Endodermal cell (in vitro differentiated cells): ENCODE measurements around the gene TMTC3. TPM values are rescaled to one million over a fixed set of nuclear protein-coding genes. Genes with fewer than 3 reads are reported as not detected.

ENCODE experiments used
- DNase-seq: peaks from one replicate; pipeline ENCODE4 v3.0.0-alpha.2; 2017
- H3K27ac ChIP-seq: 2 replicates; pipeline ENCODE4 v1.5.1; 2013; ENCODE audit warnings: mild to moderate bottlenecking, low read depth, low read length, moderate library complexity
- H3K27me3 ChIP-seq: 2 replicates; pipeline ENCODE4 v1.6.1; 2013; ENCODE audit warnings: mild to moderate bottlenecking, low read length, moderate library complexity; ENCODE audit not compliant: insufficient read depth, control insufficient read depth, poor library complexity, severe bottlenecking
- H3K36me3 ChIP-seq: 2 replicates; pipeline ENCODE4 v1.7.0; 2013; ENCODE audit warnings: mild to moderate bottlenecking, low read length, moderate library complexity; ENCODE audit not compliant: control insufficient read depth, insufficient read depth
- H3K4me1 ChIP-seq: one replicate; pipeline ENCODE4 v1.7.0; 2013; ENCODE audit warnings: low read length; ENCODE audit not compliant: control insufficient read depth, insufficient read depth
- H3K4me3 ChIP-seq: 2 replicates; pipeline ENCODE4 v1.5.1; 2013; ENCODE audit warnings: mild to moderate bottlenecking, low read length, moderate library complexity
- H3K9ac ChIP-seq: 2 replicates; pipeline ENCODE4 v1.6.1; 2013; ENCODE audit warnings: mild to moderate bottlenecking, low read length, moderate library complexity; ENCODE audit not compliant: poor library complexity, severe bottlenecking; ENCODE audit errors: extremely low read depth
- H3K9me3 ChIP-seq: 2 replicates; pipeline ENCODE4 v1.6.1; 2013; ENCODE audit warnings: mild to moderate bottlenecking, low read length, moderate library complexity; ENCODE audit not compliant: control insufficient read depth
- H3K27ac Mint-ChIP-seq: 2 replicates; pipeline ENCODE4 v1.8.0; 2020; ENCODE audit warnings: mixed read lengths
- H3K27me3 Mint-ChIP-seq: 2 replicates; pipeline ENCODE4 v1.8.0; 2021; ENCODE audit warnings: mild to moderate bottlenecking, mixed read lengths; ENCODE audit not compliant: insufficient read depth
- H3K36me3 Mint-ChIP-seq: 2 replicates; pipeline ENCODE4 v1.8.0; 2020; ENCODE audit warnings: low read depth, mixed read lengths
- H3K4me1 Mint-ChIP-seq: 2 replicates; pipeline ENCODE4 v1.8.0; 2020; ENCODE audit warnings: mixed read lengths
- H3K4me3 Mint-ChIP-seq: 2 replicates; pipeline ENCODE4 v1.8.0; 2020; ENCODE audit warnings: mild to moderate bottlenecking, moderate library complexity, mixed read lengths
- H3K9me3 Mint-ChIP-seq: 2 replicates; pipeline ENCODE4 v1.8.0; 2020; ENCODE audit warnings: mild to moderate bottlenecking, mixed read lengths
- CTCF ChIP-seq: fragments of 200-600 bp; sonication (generic); conservative IDR thresholded peaks from 2 replicates; pipeline ENCODE4 v1.5.0; 2021; ENCODE audit warnings: antibody characterized with exemption, mild to moderate bottlenecking
- WGBS, 2 experiments: methylation state at CpG; one replicate each; pipeline versions ENCODE4 v1.1.5 to v1.1.7; 2013; ENCODE audit warnings: missing lambda C conversion rate in 2 of 2, mixed read lengths in 1 of 2; ENCODE audit not compliant: insufficient coverage in 1 of 2, insufficient read length in 1 of 2; 5-methylcytosine and 5-hydroxymethylcytosine counted together
- total RNA-seq, 2 donors: library from RNA; stranded (reverse); fragmentation: NEBNext Ultra II Directional in 1 of 2; extraction: Animal tissue kit (Norgen Biotek cat#: 25700) in 1 of 2; gene quantifications; 2 replicates in 1 of 2; 3 replicates in 1 of 2; pipeline ENCODE4 v1.2.1, GENCODE V29; 2021

TMTC3 gene
- total RNA-seq, 2 donors from 2014 or later, result 49.8 to 52.9 TPM

DNA sequence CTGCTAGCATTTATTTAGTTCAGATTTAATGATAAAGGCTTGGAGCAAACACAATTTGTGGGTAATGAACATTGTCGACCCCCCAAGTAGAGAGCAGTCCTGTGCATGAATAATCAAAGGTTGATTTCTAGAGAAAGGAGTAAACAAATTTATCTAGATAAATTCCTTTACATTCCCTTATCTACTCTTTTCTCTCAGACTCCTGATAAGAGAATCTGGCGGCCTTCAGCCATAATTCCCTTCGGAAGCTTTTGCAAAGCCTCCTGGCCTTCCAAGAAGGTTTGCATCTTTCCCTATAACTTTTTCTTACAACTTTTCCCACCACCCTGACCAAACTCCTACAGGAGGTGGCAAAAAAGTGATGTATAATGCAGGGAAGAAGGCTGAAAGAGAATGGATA, 42.1 kb downstream of the TMTC3 start:
- no peaks in the 10 kb centered on the region for H3K27me3 ChIP-seq
- Mint-ChIP-seq H3K4me1 (peaks cover 9% of the 10 kb centered on the region), H3K27ac (no peak overlapping the region), H3K4me3 (no peak overlapping the region), H3K9me3 (peaks cover 33% of the 10 kb centered on the region), H3K27me3 (no peaks in the 10 kb centered on the region), H3K36me3 (peaks cover 71% of the 10 kb centered on the region)
- peaks cover 51% of the 10 kb centered on the region for H3K9me3 ChIP-seq
- no peak for TF ChIP-seq CTCF
- no peaks in the 10 kb centered on the region for H3K4me1 ChIP-seq
- no peak for DNase-seq
- 81% methylated on average over 3 of the region's 3 CpGs; no CpG with 5 or more reads in 1 of the 2 experiments for WGBS, 2 experiments
- H3K4me3 ChIP-seq, result no peak overlapping the region
- peaks cover 42% of the 10 kb centered on the region for H3K36me3 ChIP-seq
- H3K27ac ChIP-seq, result no peak overlapping the region
- no peak overlapping the region for H3K9ac ChIP-seq

DNA sequence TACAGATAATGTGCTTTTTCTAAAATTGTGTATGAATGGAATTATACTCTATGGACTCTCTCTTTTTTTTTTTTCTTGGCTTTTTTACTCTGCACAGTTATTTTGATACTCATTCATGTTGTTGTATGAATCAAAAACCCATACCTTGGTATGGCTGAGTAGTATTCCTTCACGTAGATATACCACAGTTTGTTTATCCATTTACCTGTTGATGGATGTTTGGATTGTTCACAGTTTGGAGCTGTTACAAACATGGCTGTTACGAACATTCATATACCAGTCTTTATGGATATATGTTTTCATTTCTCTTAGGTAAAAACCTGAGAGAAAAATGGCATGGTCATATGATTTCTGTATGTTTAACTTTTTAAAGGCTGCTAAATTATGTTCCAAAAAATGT, 43.2 kb downstream of the TMTC3 start:
- peaks cover under 1% of the 10 kb centered on the region for H3K4me1 Mint-ChIP-seq
- H3K27me3 Mint-ChIP-seq, result no peaks in the 10 kb centered on the region
- H3K27ac ChIP-seq, result no peak overlapping the region
- no peaks in the 10 kb centered on the region for H3K27me3 ChIP-seq
- H3K4me3 ChIP-seq, result peak overlapping the region; percentile 48
- H3K36me3 Mint-ChIP-seq, result peaks cover 62% of the 10 kb centered on the region
- peaks cover 42% of the 10 kb centered on the region for H3K36me3 ChIP-seq
- no peak for DNase-seq
- TF ChIP-seq CTCF, result no peak
- no peak overlapping the region for H3K9ac ChIP-seq
- H3K27ac Mint-ChIP-seq, result no peak overlapping the region
- peaks cover 51% of the 10 kb centered on the region for H3K9me3 ChIP-seq
- H3K4me1 ChIP-seq, result no peaks in the 10 kb centered on the region
- peaks cover 33% of the 10 kb centered on the region for H3K9me3 Mint-ChIP-seq
- 100% methylated on average over 1 to 2 of the region's 2 CpGs for WGBS, 2 experiments
- no peak overlapping the region for H3K4me3 Mint-ChIP-seq

- H3K27ac Mint-ChIP-seq, result no peak overlapping the region
- no peak for TF ChIP-seq CTCF
- no peak for DNase-seq
- no peak overlapping the region for H3K27ac ChIP-seq
- H3K9me3 ChIP-seq, result peaks cover 45% of the 10 kb centered on the region
- H3K9me3 Mint-ChIP-seq, result peaks cover 33% of the 10 kb centered on the region
- H3K27me3 Mint-ChIP-seq, result no peaks in the 10 kb centered on the region
- no peak overlapping the region for H3K4me3 Mint-ChIP-seq
- H3K4me1 ChIP-seq, result no peaks in the 10 kb centered on the region
- no peak overlapping the region for H3K4me3 ChIP-seq
- H3K36me3 Mint-ChIP-seq, result peaks cover 55% of the 10 kb centered on the region
- H3K4me1 Mint-ChIP-seq, result no peaks in the 10 kb centered on the region
- H3K36me3 ChIP-seq, result peaks cover 40% of the 10 kb centered on the region
- H3K9ac ChIP-seq, result no peak overlapping the region
- no peaks in the 10 kb centered on the region for H3K27me3 ChIP-seq
These were observed 43.9 kb downstream of the TMTC3 start for GRCh38 chr12:88185988-88186387.
